Heart right ventricle (tissue), 16 donors: ENCODE results near the gene GPR37. TPM values are rescaled to one million over a fixed set of nuclear protein-coding genes. Genes with fewer than 3 reads are reported as not detected.

Experiments used
- ATAC-seq, 8 donors: fragments of 200-7000 bp; cut with Tn5 transposase; one replicate each; pipeline ENCODE4 v1.9.1; 2020; ENCODE audit warnings: mild to moderate bottlenecking in 8 of 8, moderate library complexity in 8 of 8, moderate number of reproducible peaks in 1 of 8
- DNase-seq, 2 donors: peaks; one replicate each; pipeline ENCODE4 v3.0.0-alpha.2; 2020
- H3K27ac ChIP-seq, 10 donors: fragments of 200-600 bp; sonication (generic) in 2 of 10; one replicate each; pipeline versions ENCODE4 v1.5.0 to v1.8.0; 2020 to 2022; ENCODE audit warnings: mild to moderate bottlenecking in 3 of 10
- H3K27me3 ChIP-seq, 7 donors: fragments of 200-600 bp; one replicate each; pipeline ENCODE4 v1.8.0; 2021 to 2022; ENCODE audit warnings: mild to moderate bottlenecking in 2 of 7
- H3K36me3 ChIP-seq, 9 donors: fragments of 200-600 bp; sonication (generic) in 1 of 9; one replicate each; pipeline versions ENCODE4 v1.5.0 to v1.8.0; 2020 to 2022; ENCODE audit warnings: mild to moderate bottlenecking in 2 of 9
- H3K4me1 ChIP-seq, 9 donors: fragments of 200-600 bp; sonication (generic) in 1 of 9; one replicate each; pipeline versions ENCODE4 v1.5.0 to v1.8.0; 2020 to 2022; ENCODE audit warnings: mild to moderate bottlenecking in 4 of 9
- H3K4me3 ChIP-seq, 10 donors: fragments of 200-600 bp; sonication (generic) in 2 of 10; one replicate each; pipeline versions ENCODE4 v1.5.0 to v1.8.0; 2020 to 2022; ENCODE audit warnings: mild to moderate bottlenecking in 7 of 10, moderate library complexity in 2 of 10
- H3K9me3 ChIP-seq, 11 donors: fragments of 200-600 bp in 10 of 11; sonication (generic) in 2 of 11; one replicate each; pipeline versions ENCODE4 v1.5.0 to v1.8.0; 2013 to 2022; ENCODE audit warnings: mild to moderate bottlenecking in 2 of 11, control low read depth in 1 of 11, moderate library complexity in 1 of 11
- WGBS, 2 donors: extraction: QIAGEN DNeasy Blood & Tissue Kit; methylation state at CpG; one replicate each; pipeline ENCODE4 v1.1.7; 2013; ENCODE audit warnings: inconsistent platforms in 1 of 2; 5-methylcytosine and 5-hydroxymethylcytosine counted together
- intact Hi-C, 10 donors: fragments of 100-400 bp; cut with DNase I; formaldehyde crosslinking; loops; one replicate each; pipeline versions ENCODE4 v1.11.1 to v1.14.2; 2022
- polyA plus RNA-seq, 2 donors: library from polyadenylated mRNA; stranded (reverse); fragments of 200-250 nt; gene quantifications; one replicate each; pipeline ENCODE4 v1.2.3, GENCODE V29; 2013
- total RNA-seq, 10 donors: library from RNA; stranded (reverse); fragmentation: NEBNext Ultra II Directional in 3 of 10; extraction: Animal tissue kit (Norgen Biotek cat#: 25700) in 3 of 10; gene quantifications; one replicate each; pipeline versions ENCODE4 v1.2.1 to v1.2.4, GENCODE V29; 2021 to 2023
- TF ChIP-seq, protein P1 (sequence below), 9 donors: fragments of 200-600 bp; sonication (generic) in 2 of 9; IDR thresholded peaks; one replicate each; pipeline versions ENCODE4 v1.5.0 to v1.8.0; 2021 to 2022; ENCODE audit warnings: antibody characterized with exemption in 9 of 9, mild to moderate bottlenecking in 5 of 9, moderate library complexity in 1 of 9
- donor health status: Arrhythmogenic right ventricular cardiomyopathy.
- donor health status: ischemic (EF 13 %, LVEDD 7.1; RV severe dilation, severe dysfunction).
- donor health status: healthy with polysubstance abuse.
- donor health status: DM: no; HTN: yes; CAD: no.
- donor health status: DM: no; HTN: no; CAD: no.
- donor health status: ischemic (EF 25% LVEDD 6.9; RV normal size, moderate dysfunction).
- donor health status: ischemic (EF 25% LVEDD 5.7; RV mildly dilated, moderate dysfunction).
- donor health status: healthy.
- donor health status: DM: yes; HTN: yes; CAD: no.
- donor health status: Ischemic cardiomyopathy.
- donor health status: ischemic (EF 35%, LVEDD 5.7; RV mildly dilated, moderate dysfunction).
- donor health status: nonischemic (EF 11% LVEDD 7.7; RV severe dilation, severe dysfunction).
- donor health status: DM: yes; HTN: yes; CAD: no.
- donor health status: PGD.
- donor health status: ischemic (EF 29% LVEDD 5.4; RV normal size, mild dysfunction).
- donor health status: nonischemic (EF 23%, LVEDD 6.1; RV moderate dilation, normal function).

The GPR37 gene
- total and polyA plus RNA-seq, 12 donors = 0.04 to 0.15 (median 0.09) TPM; not detected in 9

DNA sequence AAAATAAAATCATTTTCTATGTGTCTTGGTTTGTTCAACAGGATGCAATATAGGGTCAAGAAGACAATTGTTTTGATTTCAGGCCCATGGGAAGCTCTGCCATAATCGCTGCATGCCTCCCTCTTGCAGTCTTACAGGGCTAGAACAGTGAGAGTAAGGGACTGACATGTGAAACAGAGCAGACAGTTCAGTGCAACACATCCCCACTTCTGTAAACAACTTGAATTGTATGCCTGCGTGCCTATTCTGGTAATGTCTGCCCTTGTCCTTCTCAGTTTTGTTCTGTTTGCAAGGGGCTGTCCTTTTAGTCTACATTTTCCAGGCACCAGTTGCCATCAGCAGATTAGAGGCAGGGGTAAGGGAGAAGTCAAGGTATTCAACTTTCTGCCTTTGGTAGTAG is 34.8 kb upstream of the GPR37 start:
- DNase-seq (no peak), ATAC-seq (no peak)
- WGBS, 2 donors = 37 to 41% methylated on average over 2 of the region's 2 CpGs
- TF ChIP-seq, protein P1, sequence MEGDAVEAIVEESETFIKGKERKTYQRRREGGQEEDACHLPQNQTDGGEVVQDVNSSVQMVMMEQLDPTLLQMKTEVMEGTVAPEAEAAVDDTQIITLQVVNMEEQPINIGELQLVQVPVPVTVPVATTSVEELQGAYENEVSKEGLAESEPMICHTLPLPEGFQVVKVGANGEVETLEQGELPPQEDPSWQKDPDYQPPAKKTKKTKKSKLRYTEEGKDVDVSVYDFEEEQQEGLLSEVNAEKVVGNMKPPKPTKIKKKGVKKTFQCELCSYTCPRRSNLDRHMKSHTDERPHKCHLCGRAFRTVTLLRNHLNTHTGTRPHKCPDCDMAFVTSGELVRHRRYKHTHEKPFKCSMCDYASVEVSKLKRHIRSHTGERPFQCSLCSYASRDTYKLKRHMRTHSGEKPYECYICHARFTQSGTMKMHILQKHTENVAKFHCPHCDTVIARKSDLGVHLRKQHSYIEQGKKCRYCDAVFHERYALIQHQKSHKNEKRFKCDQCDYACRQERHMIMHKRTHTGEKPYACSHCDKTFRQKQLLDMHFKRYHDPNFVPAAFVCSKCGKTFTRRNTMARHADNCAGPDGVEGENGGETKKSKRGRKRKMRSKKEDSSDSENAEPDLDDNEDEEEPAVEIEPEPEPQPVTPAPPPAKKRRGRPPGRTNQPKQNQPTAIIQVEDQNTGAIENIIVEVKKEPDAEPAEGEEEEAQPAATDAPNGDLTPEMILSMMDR (IDR thresholded peaks at IDR 0.05) = no peak
- Histone ChIP-seq H3K4me3 (no peak overlapping the region), H3K9me3 (peaks cover 0 to 15% (median 0%) of the 10 kb centered on the region in 11 donors), H3K36me3 (no peaks in the 10 kb centered on the region), H3K27ac (no peak overlapping the region), H3K4me1 (no peaks in the 10 kb centered on the region), H3K27me3 (peaks cover 0 to 4% (median 0%) of the 10 kb centered on the region in 7 donors)
- intact Hi-C loops = no loop called here

DNA sequence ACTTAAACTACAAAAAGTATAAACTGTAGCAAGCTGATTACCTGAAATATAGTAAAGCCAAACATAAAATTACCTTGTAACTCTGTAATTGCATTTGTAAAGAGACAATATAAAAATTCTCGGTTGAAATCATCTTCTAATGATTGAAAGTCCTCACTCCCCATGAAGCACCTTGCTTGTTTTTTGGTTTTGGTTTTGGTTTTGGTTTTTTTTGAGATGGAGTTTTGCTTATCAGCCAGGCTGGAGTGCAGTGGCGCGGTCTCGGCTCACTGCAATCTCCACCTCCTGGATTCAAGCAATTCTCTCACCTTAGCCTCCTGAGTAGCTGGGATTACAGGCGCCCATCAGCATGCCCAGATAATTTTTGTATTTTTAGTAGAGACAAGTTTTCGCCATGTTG is 33.9 kb upstream of the GPR37 start:
- intact Hi-C loops = no loop called here
- H3K4me1 ChIP-seq = no peaks in the 10 kb centered on the region
- no peak for ATAC-seq
- WGBS, 2 donors = 92 to 94% methylated on average over 6 of the region's 6 CpGs
- no peak for DNase-seq
- H3K4me3 ChIP-seq = no peak overlapping the region
- peaks cover 0 to 16% (median 0%) of the 10 kb centered on the region in 11 donors for H3K9me3 ChIP-seq
- no peaks in the 10 kb centered on the region for H3K36me3 ChIP-seq
- TF ChIP-seq, protein P1 (IDR thresholded peaks at IDR 0.05) = no peak
- no peak overlapping the region for H3K27ac ChIP-seq
- H3K27me3 ChIP-seq = peaks cover 0 to 4% (median 0%) of the 10 kb centered on the region in 7 donors

DNA sequence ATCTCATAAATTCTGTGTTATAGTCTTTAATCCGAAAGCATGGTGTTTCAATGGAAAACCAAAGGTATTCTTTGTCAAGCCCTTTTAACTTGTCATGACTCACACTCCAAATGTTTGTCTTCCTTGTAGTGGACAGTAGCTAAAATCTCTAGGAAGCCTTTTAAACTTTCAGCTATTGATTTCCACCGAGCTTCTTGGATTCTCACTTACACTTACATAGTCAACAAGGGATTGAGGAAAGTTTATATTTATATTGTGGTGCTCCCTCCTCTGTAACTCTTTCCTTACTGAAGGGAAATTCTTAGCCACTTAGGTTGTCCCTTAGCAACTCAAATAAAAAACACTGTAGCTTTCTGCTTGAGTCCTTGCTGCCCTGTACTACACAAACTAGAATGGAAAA is 31.2 kb upstream of the GPR37 start:
- Histone ChIP-seq H3K9me3 (peaks cover 0 to 16% (median 0%) of the 10 kb centered on the region in 11 donors), H3K27me3 (peaks cover 0 to 4% (median 0%) of the 10 kb centered on the region in 7 donors), H3K36me3 (no peaks in the 10 kb centered on the region), H3K4me1 (no peaks in the 10 kb centered on the region), H3K4me3 (no peak overlapping the region), H3K27ac (no peak overlapping the region)
- TF ChIP-seq, protein P1 (IDR thresholded peaks at IDR 0.05) = no peak
- ATAC-seq (no peak), DNase-seq (no peak)
- WGBS, 2 donors = 67 to 82% methylated on average over 2 of the region's 2 CpGs
- intact Hi-C loops = no loop called here

DNA sequence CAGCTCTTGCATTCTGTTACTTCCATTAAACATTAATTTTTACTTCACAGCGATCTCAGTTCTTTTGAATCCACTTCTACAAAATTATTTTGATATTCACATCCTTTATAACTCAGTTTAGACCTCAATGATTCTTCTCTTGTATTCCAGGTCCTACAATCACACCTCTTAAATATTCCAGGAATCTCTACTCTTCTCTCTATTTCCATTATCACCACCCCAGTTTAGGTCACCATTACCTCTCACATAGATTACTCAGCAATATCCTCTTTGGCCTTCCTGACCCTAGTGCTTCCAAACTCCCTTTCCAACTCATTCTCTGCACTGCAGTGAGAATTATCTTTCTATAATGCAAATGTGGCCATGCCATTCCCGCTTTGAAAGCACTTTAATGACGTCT is 27.1 kb upstream of the GPR37 start:
- no peak for ATAC-seq
- DNase-seq = no peak
- peaks cover 0 to 16% (median 0%) of the 10 kb centered on the region in 11 donors for H3K9me3 ChIP-seq
- no peak overlapping the region for H3K27ac ChIP-seq
- H3K4me1 ChIP-seq = no peaks in the 10 kb centered on the region
- H3K36me3 ChIP-seq = no peaks in the 10 kb centered on the region
- peaks cover 0 to 4% (median 0%) of the 10 kb centered on the region in 7 donors for H3K27me3 ChIP-seq
- intact Hi-C loops = no loop called here
- TF ChIP-seq, protein P1 (IDR thresholded peaks at IDR 0.05) = no peak
- WGBS, 2 donors = 69 to 85% methylated on average over 3 of the region's 3 CpGs
- H3K4me3 ChIP-seq = no peak overlapping the region
